HCT116 (cell line): Measurements from ENCODE around the gene MICAL3.

Experiments
- CTCF ChIP-seq, 3 experiments: fragments of 200-600 bp in 1 of 3; sonication (generic) in 1 of 3; IDR thresholded peaks in 2 of 3; conservative IDR thresholded peaks in 1 of 3; 2 replicates each; pipeline ENCODE4 v1.5.1; 2012 to 2017; ENCODE audit warnings: low read depth in 2 of 3, low read length in 2 of 3, antibody characterized with exemption in 1 of 3, borderline replicate concordance in 1 of 3, control low read depth in 1 of 3, mild to moderate bottlenecking in 1 of 3, mixed read lengths in 1 of 3, mixed run types in 1 of 3, moderate library complexity in 1 of 3; ENCODE audit not compliant: insufficient read depth in 1 of 3
- EGR1 ChIP-seq: IDR thresholded peaks from 2 replicates; pipeline ENCODE4 v1.6.1; 2012; ENCODE audit warnings: low read depth
- JUND ChIP-seq: IDR thresholded peaks from 2 replicates; pipeline ENCODE4 v1.6.1; 2012
- POLR2A ChIP-seq: IDR thresholded peaks from 2 replicates; pipeline ENCODE4 v1.7.0; 2011; ENCODE audit warnings: borderline replicate concordance; ENCODE audit not compliant: insufficient read depth, insufficient read length; ENCODE audit errors: extremely low read depth
- POLR2AphosphoS5 ChIP-seq: IDR thresholded peaks from 2 replicates; pipeline ENCODE4 v1.6.1; 2011; ENCODE audit warnings: mild to moderate bottlenecking, low read depth, low read length, moderate library complexity
- YY1 ChIP-seq: IDR thresholded peaks from 2 replicates; pipeline ENCODE4 v1.6.1; 2011; ENCODE audit warnings: low read length, low read depth, moderate library complexity, mild to moderate bottlenecking; ENCODE audit not compliant: insufficient replicate concordance; ENCODE audit errors: extremely low read depth
- ZBTB33 ChIP-seq: IDR thresholded peaks from 2 replicates; pipeline ENCODE4 v1.6.1; 2011; ENCODE audit warnings: mild to moderate bottlenecking, low read length, moderate library complexity; ENCODE audit not compliant: insufficient replicate concordance; ENCODE audit errors: extremely low read depth

GRCh38 chr22:17981497-17981896 is 42.9 kb downstream of the MICAL3 start:
- TF ChIP-seq CTCF (IDR thresholded peaks at IDR 0.05 in 2 of 3, conservative IDR thresholded peaks at IDR 0.05 in 1 of 3; ENCODE audit: borderline replicate concordance in 1 of 3, insufficient read depth in 1 of 3, low read depth in 2 of 3, low read length in 2 of 3) (no peak), POLR2A (no peak), EGR1 (no peak), YY1 (no peak), POLR2AphosphoS5 (no peak), JUND (no peak), ZBTB33 (no peak)
